WTC11 (cell line): ENCODE measurements around the gene ZNF880.

Source experiments
- CREB1 ChIP-seq: sonication (generic); formaldehyde crosslinking; IDR thresholded peaks from 2 replicates; pipeline ENCODE4 v1.8.0; 2023; ENCODE audit warnings: mild to moderate bottlenecking, missing genetic modification reagents
- CTCF ChIP-seq: fragments of 200-600 bp; IDR thresholded peaks from 2 replicates; pipeline ENCODE4 v1.8.0; 2022; ENCODE audit warnings: antibody characterized with exemption
- FOXP1 ChIP-seq: sonication (generic); formaldehyde crosslinking; IDR thresholded peaks from 2 replicates; pipeline ENCODE4 v1.8.0; 2022; ENCODE audit warnings: missing genetic modification reagents, mild to moderate bottlenecking, moderate library complexity, borderline replicate concordance
- NFYB ChIP-seq: sonication (generic); formaldehyde crosslinking; conservative IDR thresholded peaks from 2 replicates; pipeline ENCODE4 v1.8.0; 2022; ENCODE audit warnings: low read depth, missing genetic modification reagents
- ZNF423 ChIP-seq: fragments of 250-450 bp; sonication (Bioruptor Pico); IDR thresholded peaks from 2 replicates; pipeline ENCODE4 v2.1.2; 2022; ENCODE audit warnings: mild to moderate bottlenecking, moderate library complexity

- TF ChIP-seq NFYB (CRISPR knock-in tag) (no peak), CTCF (no peak), CREB1 (no peak), ZNF423 (CRISPR knock-in tag) (no peak), FOXP1 (no peak)
Measured at GRCh38 chr19:52336791-52337381, 32.8 kb upstream of the ZNF880 start.
